A673 (cell line): ENCODE measurements around the gene DPYSL4.

Experiments
- EZH2 ChIP-seq: fragments of 200-600 bp; sonication (generic); IDR thresholded peaks from 2 replicates; pipeline ENCODE4 v1.6.1; 2017; ENCODE audit warnings: borderline replicate concordance, low read depth, mild to moderate bottlenecking, mixed read lengths, antibody characterized with exemption, low read length; ENCODE audit not compliant: poor library complexity, severe bottlenecking
- TF ChIP-seq, protein P1 (sequence below): fragments of 300-800, 200-600 bp; sonication (generic); conservative IDR thresholded peaks from 2 replicates; pipeline ENCODE4 v1.5.1; 2017; ENCODE audit warnings: low read depth, mild to moderate bottlenecking, antibody characterized with exemption, low read length, moderate library complexity, mixed read lengths

DNA sequence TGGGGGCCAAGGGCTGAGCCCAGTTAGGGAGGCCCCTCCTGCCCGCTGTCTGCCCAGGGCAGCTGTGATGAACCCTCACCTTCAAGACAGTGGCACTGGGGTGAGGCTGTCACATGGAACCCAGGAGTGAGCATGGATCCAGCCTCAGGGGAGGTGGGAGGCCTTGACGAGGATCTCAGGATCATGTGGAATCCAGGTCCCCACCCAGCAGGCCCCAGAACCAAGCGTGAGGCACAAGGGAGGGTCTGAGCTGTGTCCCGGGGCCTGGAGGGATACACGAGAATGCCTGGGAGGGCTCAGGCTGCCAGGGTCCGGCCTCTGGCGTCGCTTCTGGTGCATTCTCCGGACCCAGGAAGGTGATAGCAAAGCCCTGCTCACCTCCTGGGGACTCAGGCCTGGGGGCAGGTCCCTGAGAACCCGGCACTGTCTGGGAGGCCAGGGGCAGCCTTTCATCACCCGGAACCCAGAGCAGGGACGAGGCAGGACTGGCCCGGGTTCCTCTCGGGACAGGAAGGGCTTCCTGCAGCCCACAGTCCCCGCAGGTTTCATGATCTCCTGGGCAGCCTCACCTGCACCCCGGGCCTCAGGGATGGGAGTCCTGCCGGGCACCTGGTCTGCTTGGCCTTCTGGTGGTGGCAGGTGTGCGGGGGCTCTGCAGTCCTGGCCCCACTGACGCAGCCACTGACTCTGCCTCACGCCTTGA, 17.5 kb downstream of the DPYSL4 start:
- TF ChIP-seq, protein P1, sequence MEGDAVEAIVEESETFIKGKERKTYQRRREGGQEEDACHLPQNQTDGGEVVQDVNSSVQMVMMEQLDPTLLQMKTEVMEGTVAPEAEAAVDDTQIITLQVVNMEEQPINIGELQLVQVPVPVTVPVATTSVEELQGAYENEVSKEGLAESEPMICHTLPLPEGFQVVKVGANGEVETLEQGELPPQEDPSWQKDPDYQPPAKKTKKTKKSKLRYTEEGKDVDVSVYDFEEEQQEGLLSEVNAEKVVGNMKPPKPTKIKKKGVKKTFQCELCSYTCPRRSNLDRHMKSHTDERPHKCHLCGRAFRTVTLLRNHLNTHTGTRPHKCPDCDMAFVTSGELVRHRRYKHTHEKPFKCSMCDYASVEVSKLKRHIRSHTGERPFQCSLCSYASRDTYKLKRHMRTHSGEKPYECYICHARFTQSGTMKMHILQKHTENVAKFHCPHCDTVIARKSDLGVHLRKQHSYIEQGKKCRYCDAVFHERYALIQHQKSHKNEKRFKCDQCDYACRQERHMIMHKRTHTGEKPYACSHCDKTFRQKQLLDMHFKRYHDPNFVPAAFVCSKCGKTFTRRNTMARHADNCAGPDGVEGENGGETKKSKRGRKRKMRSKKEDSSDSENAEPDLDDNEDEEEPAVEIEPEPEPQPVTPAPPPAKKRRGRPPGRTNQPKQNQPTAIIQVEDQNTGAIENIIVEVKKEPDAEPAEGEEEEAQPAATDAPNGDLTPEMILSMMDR: no peak
- TF ChIP-seq EZH2: no peak
